CD4-positive, alpha-beta T cell treated with Interferon gamma for 1 hour (primary cell): ENCODE measurements around the gene SAFB.

Source experiments
- DNase-seq: peaks from one replicate; pipeline ENCODE4 v3.0.0-alpha.2; 2020

The SAFB gene

GRCh38 chr19:5671600-5671999, 48.7 kb downstream of the SAFB start:
- DNase-seq = no peak

GRCh38 chr19:5672708-5673459, 50.0 kb downstream of the SAFB start:
- no peak for DNase-seq

- DNase-seq = no peak
Observed at GRCh38 chr19:5673752-5674151, 50.9 kb downstream of the SAFB start.

GRCh38 chr19:5674714-5675113, 51.8 kb downstream of the SAFB start:
- DNase-seq = no peak

GRCh38 chr19:5676105-5676771, 53.4 kb downstream of the SAFB start:
- DNase-seq = no peak

GRCh38 chr19:5676772-5677105, 53.9 kb downstream of the SAFB start:
- no peak for DNase-seq

GRCh38 chr19:5677136-5677535, 54.3 kb downstream of the SAFB start:
- no peak for DNase-seq

- DNase-seq = no peak
Observed at GRCh38 chr19:5677580-5677979, 54.7 kb downstream of the SAFB start.

GRCh38 chr19:5678071-5678718, 55.3 kb downstream of the SAFB start:
- DNase-seq = no peak

GRCh38 chr19:5679289-5680083, 56.6 kb downstream of the SAFB start:
- no peak for DNase-seq

- no peak for DNase-seq
Observed at GRCh38 chr19:5680084-5680436, 57.2 kb downstream of the SAFB start.

- DNase-seq = peak; percentile 99
Observed at GRCh38 chr19:5680437-5681368, 57.8 kb downstream of the SAFB start, which contains the start of the genes HSD11B1L and MICOS13. HSD11B1L (plus strand) TSS chr19:5681027; CDS start chr19:5684833, 3,806 bp downstream. MICOS13 (minus strand) TSS chr19:5680516; CDS start chr19:5680486, 30 bp downstream.

GRCh38 chr19:5681391-5682106, 58.7 kb downstream of the SAFB start:
- no peak for DNase-seq

- no peak for DNase-seq
Observed at GRCh38 chr19:5682107-5682482, 59.2 kb downstream of the SAFB start.

GRCh38 chr19:5683177-5683886, 60.4 kb downstream of the SAFB start:
- DNase-seq = no peak

GRCh38 chr19:5684694-5685430, 62.0 kb downstream of the SAFB start:
- DNase-seq = no peak

- no peak for DNase-seq
Observed at GRCh38 chr19:5686326-5686646, 63.4 kb downstream of the SAFB start.

GRCh38 chr19:5686647-5687359, 63.9 kb downstream of the SAFB start:
- DNase-seq = peak; percentile 94
